DND-41 (cell line): ENCODE results near the gene SERPINA12.

Experiments used
- ATAC-seq: fragments of 200-7000 bp; cut with Tn5 transposase; 3 replicates; pipeline ENCODE4 v1.9.1; 2021; ENCODE audit warnings: low read depth; ENCODE audit not compliant: insufficient read depth
- DNase-seq: peaks from one replicate; pipeline ENCODE4 v3.0.0-alpha.2; 2020
- H2AFZ ChIP-seq: 2 replicates; pipeline ENCODE4 v1.6.0; 2012; ENCODE audit warnings: low read depth, low read length
- H3K27ac ChIP-seq: 2 replicates; pipeline ENCODE4 v1.5.1; 2012; ENCODE audit warnings: low read length, inconsistent platforms
- H3K27me3 ChIP-seq: fragments of 200-600 bp; sonication (generic); 2 replicates; pipeline ENCODE4 v1.6.0; 2012; ENCODE audit warnings: low read length, mild to moderate bottlenecking, inconsistent platforms; ENCODE audit not compliant: insufficient read depth, poor library complexity
- H3K36me3 ChIP-seq: 2 replicates; pipeline ENCODE4 v1.5.1; 2012; ENCODE audit warnings: low read length, inconsistent platforms; ENCODE audit not compliant: insufficient read depth
- H3K4me1 ChIP-seq: 2 replicates; pipeline ENCODE4 v1.5.1; 2012; ENCODE audit warnings: mild to moderate bottlenecking, low read length; ENCODE audit not compliant: insufficient read depth
- H3K4me2 ChIP-seq: 2 replicates; pipeline ENCODE4 v1.6.0; 2012; ENCODE audit warnings: mild to moderate bottlenecking, moderate library complexity, low read length, inconsistent platforms; ENCODE audit not compliant: insufficient read depth
- H3K4me3 ChIP-seq, 2 experiments: fragments of 200-600 bp in 1 of 2; shearing (Covaris generic) in 1 of 2; 2 replicates each; pipeline ENCODE4 v1.5.1; 2012 to 2016; ENCODE audit warnings: inconsistent platforms in 2 of 2, low read length in 2 of 2, mild to moderate bottlenecking in 2 of 2, low read depth in 1 of 2, moderate library complexity in 1 of 2
- H3K79me2 ChIP-seq: 2 replicates; pipeline ENCODE4 v1.6.0; 2012; ENCODE audit warnings: low read length, inconsistent platforms; ENCODE audit not compliant: insufficient read depth
- H3K9ac ChIP-seq: 2 replicates; pipeline ENCODE4 v1.6.0; 2012; ENCODE audit warnings: low read depth, mild to moderate bottlenecking, inconsistent platforms, low read length, moderate library complexity
- H3K9me3 ChIP-seq: 2 replicates; pipeline ENCODE4 v1.5.1; 2012; ENCODE audit warnings: low read length, moderate library complexity, mild to moderate bottlenecking, inconsistent platforms; ENCODE audit not compliant: insufficient read depth, severe bottlenecking
- H4K20me1 ChIP-seq: 2 replicates; pipeline ENCODE4 v1.6.0; 2012; ENCODE audit warnings: low read length; ENCODE audit not compliant: insufficient read depth
- CTCF ChIP-seq: IDR thresholded peaks from 2 replicates; pipeline ENCODE4 v1.5.1; 2012; ENCODE audit warnings: borderline replicate concordance, low read length, moderate library complexity, mild to moderate bottlenecking; ENCODE audit not compliant: poor library complexity, severe bottlenecking; ENCODE audit errors: extremely low read depth
- EZH2 ChIP-seq: IDR thresholded peaks from 3 replicates; pipeline ENCODE4 v1.6.1; 2012; ENCODE audit warnings: borderline replicate concordance, low read depth, mild to moderate bottlenecking, moderate library complexity, low read length, inconsistent platforms; ENCODE audit not compliant: severe bottlenecking

SERPINA12 gene

GRCh38 chr14:94547726-94548125, 38.5 kb upstream of the SERPINA12 start:
- TF ChIP-seq EZH2 = no peak
- TF ChIP-seq CTCF = no peak
- Histone ChIP-seq H3K4me1 (no peaks in the 10 kb centered on the region), H3K4me2 (no peak overlapping the region), H3K36me3 (no peaks in the 10 kb centered on the region), H3K9me3 (no peaks in the 10 kb centered on the region), H3K27ac (no peak overlapping the region), H3K9ac (no peak overlapping the region), H3K4me3 (no peak overlapping the region), H4K20me1 (no peaks in the 10 kb centered on the region), H3K27me3 (no peaks in the 10 kb centered on the region), H2AFZ (no peak overlapping the region), H3K79me2 (no peaks in the 10 kb centered on the region)
- ATAC-seq (no peak), DNase-seq (no peak)

GRCh38 chr14:94547151-94547680, 37.9 kb upstream of the SERPINA12 start:
- no peaks in the 10 kb centered on the region for H3K79me2 ChIP-seq
- TF ChIP-seq CTCF (no peak), EZH2 (no peak)
- H2AFZ ChIP-seq = no peak overlapping the region
- H3K4me3 ChIP-seq = no peak overlapping the region
- H3K27ac ChIP-seq = no peak overlapping the region
- no peaks in the 10 kb centered on the region for H3K9me3 ChIP-seq
- no peak for ATAC-seq
- no peak overlapping the region for H3K9ac ChIP-seq
- no peaks in the 10 kb centered on the region for H3K36me3 ChIP-seq
- DNase-seq = no peak
- H3K4me2 ChIP-seq = no peak overlapping the region
- no peaks in the 10 kb centered on the region for H4K20me1 ChIP-seq
- H3K27me3 ChIP-seq = no peaks in the 10 kb centered on the region
- H3K4me1 ChIP-seq = no peaks in the 10 kb centered on the region

- no peaks in the 10 kb centered on the region for H4K20me1 ChIP-seq
- no peak overlapping the region for H3K9ac ChIP-seq
- TF ChIP-seq CTCF = no peak
- TF ChIP-seq EZH2 = no peak
- no peak for ATAC-seq
- H3K4me2 ChIP-seq = no peak overlapping the region
- no peak overlapping the region for H3K27ac ChIP-seq
- DNase-seq = no peak
- no peaks in the 10 kb centered on the region for H3K79me2 ChIP-seq
- H3K4me1 ChIP-seq = no peaks in the 10 kb centered on the region
- H2AFZ ChIP-seq = no peak overlapping the region
- H3K9me3 ChIP-seq = no peaks in the 10 kb centered on the region
- H3K4me3 ChIP-seq = no peak overlapping the region
- no peaks in the 10 kb centered on the region for H3K36me3 ChIP-seq
- no peaks in the 10 kb centered on the region for H3K27me3 ChIP-seq
Observed at GRCh38 chr14:94545131-94545841, 36.0 kb upstream of the SERPINA12 start.
